ENCODE results near the gene TENT4A. TPM values are rescaled to one million over a fixed set of nuclear protein-coding genes. Genes with fewer than 3 reads are reported as not detected.

The TENT4A gene
- polyA plus RNA-seq, 12 donors = 14.5 to 36.0 (median 17.2) TPM; not detected in 1

- no peak for DNase-seq
These were observed 2.8 kb downstream of the TENT4A start for GRCh38 chr5:6715758-6716628.

- DNase-seq = no peak
These were observed 3.5 kb downstream of the TENT4A start for GRCh38 chr5:6716629-6717149.

- DNase-seq = no peak
These were observed 4.0 kb downstream of the TENT4A start for GRCh38 chr5:6717247-6717646.

GRCh38 chr5:6717687-6718086 lies 4.5 kb downstream of the TENT4A start:
- DNase-seq = no peak

- no peak for DNase-seq
These were observed 5.0 kb downstream of the TENT4A start for GRCh38 chr5:6718161-6718681.

DNA sequence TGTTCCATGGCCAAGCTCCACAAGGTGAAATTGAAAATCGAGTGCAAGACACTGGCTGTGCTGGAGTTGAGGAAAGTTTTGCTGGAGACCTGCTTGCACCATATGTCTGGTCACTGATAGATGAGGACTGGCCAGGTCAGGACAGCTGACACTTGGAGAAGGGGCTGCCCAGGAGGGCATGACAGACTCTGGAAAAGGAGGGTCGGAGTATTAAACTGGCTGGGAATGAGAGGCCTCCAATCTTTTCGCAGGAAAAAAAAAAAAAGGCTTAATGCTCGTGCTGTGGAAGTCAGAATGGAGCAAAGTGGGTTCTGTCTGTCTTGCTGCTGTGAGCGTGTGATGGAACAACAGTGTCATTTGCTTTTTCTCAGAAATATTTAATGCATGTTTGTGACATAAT lies 5.5 kb downstream of the TENT4A start:
- no peak for DNase-seq

- no peak for DNase-seq
These were observed 6.2 kb downstream of the TENT4A start for GRCh38 chr5:6719417-6719816.

DNA sequence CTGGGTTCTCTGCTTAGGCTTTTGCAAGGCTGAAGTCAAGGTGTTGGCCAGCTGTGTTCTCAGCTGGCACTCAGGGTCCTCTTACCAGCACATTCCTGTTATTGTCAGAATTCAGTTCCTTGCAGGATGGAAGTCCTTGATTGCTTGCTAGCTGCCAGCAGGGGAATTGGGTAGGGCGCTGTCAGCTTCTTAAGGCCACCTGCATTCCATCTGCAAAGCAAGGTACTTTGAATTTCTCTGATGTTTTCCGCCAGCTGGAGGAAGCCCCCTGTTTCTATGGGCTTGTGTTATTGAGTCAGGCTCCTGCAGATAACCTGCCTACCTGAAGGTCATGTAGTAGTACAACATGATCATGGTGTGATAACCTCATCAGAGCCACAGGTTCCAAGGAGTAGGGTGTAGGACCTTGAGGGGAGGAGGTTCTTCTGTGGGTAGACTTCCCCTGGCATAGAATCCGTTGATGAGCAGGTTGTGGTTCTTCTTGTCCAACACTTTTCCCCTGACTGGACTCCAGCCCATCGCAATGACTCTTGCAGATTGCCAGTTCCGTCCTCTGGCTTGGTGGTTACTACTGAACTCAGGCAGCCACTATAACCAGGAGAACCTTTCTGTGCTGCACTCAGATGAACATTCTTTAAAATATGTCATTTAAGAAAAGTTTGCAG lies 6.8 kb downstream of the TENT4A start:
- no peak for DNase-seq

- DNase-seq = no peak
These were observed 7.3 kb downstream of the TENT4A start for GRCh38 chr5:6720561-6720921.

GRCh38 chr5:6721442-6721841 lies 8.2 kb downstream of the TENT4A start:
- DNase-seq = no peak

DNA sequence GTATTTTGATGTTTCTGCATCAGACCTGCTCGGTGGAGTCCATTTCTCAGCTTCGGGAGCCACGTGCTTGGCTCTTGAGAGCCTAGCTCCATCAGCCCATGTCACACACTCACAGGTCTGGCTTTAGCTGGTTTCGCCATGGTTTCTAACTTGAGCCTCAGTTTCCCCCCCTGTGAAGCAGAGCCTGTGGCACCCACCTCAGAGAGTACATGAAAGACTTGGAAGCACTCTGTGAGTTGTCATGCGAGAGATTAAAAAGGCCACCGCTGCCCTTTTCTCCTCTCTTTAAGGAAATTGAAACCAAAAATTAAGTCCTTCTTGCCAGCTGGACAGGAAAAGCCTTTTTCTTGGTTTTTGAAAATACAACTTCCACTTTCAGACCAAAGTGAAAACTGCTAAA lies 8.8 kb downstream of the TENT4A start:
- peak; percentile 43 for DNase-seq

DNA sequence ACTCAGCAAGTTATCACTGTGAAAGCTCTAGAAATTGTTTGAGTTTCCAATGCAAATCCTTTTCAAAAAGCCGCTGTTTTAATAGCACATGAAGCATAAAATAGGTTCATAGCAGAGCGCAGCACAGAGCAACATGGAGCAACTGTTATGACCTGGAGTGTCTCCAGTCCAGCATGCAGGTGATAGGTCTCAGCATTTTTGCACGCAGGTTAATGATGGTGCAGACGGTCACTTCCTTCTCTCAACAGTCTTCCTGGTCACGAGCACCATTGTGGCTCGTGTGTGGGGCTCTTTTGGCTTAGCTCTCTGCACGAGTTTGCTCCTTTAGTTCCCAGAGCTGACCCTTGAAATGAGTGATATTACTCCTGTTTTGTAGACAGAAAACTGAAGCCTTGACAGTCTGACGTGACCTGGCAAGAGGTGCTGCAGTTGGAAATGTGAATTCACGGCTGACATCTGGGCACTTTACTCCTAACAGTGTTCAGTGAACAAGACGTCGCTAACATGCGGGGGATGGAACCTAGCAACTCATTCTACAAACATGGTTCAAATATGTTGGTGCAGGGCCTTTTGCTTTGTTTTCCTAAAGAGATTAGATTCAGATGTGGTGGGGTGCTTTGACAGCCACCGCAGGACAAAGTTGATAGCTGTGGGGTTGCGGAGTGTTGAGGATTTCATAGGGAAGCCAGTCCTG lies 10.0 kb downstream of the TENT4A start:
- DNase-seq = no peak

GRCh38 chr5:6723816-6724300 lies 10.6 kb downstream of the TENT4A start:
- DNase-seq = no peak

GRCh38 chr5:6724321-6724929 lies 11.2 kb downstream of the TENT4A start:
- DNase-seq = no peak

DNA sequence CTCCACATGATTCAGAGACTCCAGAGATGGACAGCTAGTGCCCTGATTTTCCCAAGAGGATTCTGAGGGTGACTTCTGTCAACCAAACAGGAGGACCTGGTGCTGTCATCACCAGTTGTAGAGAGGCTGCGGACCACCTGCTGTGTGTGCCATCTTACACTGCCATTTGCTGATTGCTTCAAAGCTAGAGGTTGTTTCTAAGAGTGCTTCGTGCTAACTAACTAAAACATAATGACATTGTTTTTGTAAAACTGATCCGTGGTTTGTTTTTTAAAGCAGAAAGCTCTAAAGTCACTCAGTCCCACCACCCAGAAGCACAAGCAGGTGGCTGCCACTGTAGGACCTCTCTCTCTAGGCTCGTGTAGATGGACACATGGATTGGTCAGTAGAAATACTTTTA lies 12.2 kb downstream of the TENT4A start:
- no peak for DNase-seq

GRCh38 chr5:6726006-6726405 lies 12.8 kb downstream of the TENT4A start:
- no peak for DNase-seq

- no peak for DNase-seq
These were observed 14.0 kb downstream of the TENT4A start for GRCh38 chr5:6727231-6727630.

- DNase-seq = no peak
These were observed 15.0 kb downstream of the TENT4A start for GRCh38 chr5:6728011-6728794.

DNA sequence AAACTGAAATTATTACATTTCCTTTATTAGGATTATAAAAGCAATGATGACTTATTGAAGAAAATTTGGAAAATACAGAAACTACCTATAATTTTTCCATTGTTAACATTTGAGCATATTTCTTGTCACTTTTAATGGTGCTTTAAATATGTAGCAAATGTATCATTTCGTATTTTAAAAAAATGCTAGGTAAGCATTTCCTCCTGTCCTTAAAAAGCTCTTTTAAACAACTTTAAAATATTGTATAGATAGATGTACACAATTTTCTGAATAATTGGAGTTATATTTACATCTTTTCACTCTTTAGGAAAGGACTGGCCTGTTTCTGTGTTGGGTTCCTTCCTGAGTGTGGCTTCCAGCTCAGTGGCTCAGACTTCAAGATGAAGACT lies 15.6 kb downstream of the TENT4A start:
- no peak for DNase-seq

- no peak for DNase-seq
These were observed 16.4 kb downstream of the TENT4A start for GRCh38 chr5:6729386-6730310.

Data from muscle of arm (tissue), 12 donors.